ENCODE results near the gene INSYN2B.
"Not testable (repeated sequence)": the region's sequence is repeated elsewhere in the genome, so short reads cannot be mapped to it uniquely, and the experiment has no call there.

The INSYN2B gene

DNA sequence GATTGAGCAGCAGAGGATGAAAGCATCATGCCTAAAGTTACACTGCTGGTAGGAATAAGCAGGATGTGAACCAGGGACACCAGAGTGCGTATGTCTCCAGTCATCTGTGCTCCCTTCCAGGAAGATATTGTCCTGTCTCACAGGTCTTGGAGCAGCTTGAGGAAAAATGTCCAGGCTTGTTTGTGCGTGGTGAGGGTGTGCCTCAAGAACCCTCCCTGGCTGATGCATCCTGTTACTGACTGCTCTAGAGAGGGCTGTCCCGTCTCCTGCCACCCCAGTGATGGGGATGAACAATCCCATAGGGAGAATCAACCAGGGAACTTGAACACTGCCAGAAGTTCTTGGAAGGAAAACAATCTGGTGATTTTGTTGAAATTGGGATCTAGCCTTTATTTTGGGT is 132.0 kb downstream of the INSYN2B start:
- DNase-seq (ENCODE audit: low read depth) = no peak

DNA sequence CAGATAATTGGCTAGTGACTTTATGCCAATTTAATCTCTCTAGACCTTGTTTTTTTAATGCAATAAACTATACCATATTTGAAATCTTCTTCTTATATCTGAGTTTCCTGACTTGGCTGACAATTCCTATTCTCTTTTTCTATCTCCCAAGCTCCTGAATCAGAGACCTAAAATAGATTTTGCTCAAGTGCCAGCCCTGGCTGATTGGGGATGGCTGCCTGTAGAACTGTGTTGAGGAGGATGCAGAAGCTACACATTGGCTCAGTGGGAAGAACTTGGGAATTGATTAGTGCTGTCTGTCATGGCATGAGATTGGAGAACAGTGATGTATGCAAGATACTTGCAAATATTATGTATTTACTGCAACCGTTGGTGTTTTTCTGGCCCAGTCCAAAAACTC is 132.8 kb downstream of the INSYN2B start:
- no peak for DNase-seq (ENCODE audit: low read depth)

DNA sequence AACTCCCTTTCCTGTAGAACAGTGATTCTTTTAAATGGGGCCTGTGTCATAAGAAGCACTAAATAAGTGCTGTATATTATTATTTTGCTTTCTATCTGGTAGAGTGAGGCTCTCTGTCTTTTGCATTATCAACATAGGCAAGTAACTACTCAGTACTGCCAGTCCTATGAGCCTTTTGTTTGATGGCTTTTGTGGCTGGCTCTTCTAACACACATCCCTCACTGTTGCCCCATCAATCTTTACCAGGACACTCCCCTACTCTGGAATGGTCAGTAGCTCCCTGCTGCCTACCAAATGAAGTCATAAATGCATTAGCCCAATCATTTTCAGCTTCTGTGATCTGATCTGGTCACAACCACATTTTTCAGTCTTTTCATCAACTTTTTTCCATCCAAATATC is 137.6 kb downstream of the INSYN2B start:
- DNase-seq (ENCODE audit: low read depth) = no peak

DNA sequence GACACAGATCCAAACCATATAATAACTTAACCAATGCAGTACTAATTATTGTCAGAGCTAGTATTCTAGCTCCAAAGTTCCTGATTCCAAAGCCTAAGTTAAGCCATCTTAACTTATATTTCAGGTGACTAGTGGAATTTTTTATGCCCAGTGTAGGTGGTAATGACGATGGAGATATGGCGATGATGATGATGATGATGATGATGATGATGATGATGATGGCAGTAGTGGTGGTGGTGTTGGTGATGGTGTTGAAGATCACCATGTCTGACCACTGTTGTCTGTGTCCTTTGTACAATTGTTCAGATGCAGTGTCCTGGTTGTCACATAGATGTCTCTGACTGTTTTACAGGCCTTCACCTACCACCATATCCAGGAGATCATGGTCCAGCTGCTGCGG is 139.9 kb downstream of the INSYN2B start:
- DNase-seq (ENCODE audit: low read depth) = no peak

DNA sequence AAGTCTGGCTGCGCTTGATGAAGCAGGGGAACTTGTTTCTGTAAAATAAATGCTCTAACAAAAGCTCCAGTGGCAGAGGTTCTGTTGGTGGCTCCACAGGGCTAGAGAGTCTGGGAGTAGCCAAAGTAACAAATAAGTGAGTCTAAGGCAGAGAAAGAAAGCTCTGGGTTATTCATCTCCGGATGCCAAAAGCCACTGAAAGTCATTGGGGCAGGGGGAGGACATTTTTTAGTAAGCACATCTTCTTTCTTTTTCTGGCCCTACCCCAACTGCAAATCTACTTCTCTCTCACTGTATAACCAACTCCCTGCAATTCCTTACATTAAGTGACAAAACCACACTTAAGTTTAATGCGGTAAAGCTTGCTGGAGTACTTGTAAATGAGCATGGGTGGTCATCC is 141.6 kb downstream of the INSYN2B start:
- no peak for DNase-seq (ENCODE audit: low read depth)

DNA sequence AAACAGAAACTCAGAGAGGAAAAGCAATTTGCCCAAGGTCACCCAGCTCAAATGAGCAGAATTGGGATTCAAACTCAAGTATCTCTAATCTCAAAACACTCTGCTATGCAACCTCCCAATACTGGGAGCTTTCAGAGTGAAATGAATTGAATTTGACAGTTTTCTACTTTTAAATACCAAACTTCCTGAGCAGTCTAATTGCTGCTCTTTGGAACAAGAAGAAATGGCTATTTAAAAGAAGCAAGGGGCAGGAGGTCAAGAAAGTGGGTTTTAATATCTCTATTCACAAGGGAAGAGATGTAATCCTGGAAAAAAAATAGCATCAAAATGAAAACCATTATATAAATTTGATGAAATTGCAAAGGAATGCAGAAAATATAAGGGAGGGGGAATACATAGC is 142.6 kb downstream of the INSYN2B start:
- no peak for DNase-seq (ENCODE audit: low read depth)

DNA sequence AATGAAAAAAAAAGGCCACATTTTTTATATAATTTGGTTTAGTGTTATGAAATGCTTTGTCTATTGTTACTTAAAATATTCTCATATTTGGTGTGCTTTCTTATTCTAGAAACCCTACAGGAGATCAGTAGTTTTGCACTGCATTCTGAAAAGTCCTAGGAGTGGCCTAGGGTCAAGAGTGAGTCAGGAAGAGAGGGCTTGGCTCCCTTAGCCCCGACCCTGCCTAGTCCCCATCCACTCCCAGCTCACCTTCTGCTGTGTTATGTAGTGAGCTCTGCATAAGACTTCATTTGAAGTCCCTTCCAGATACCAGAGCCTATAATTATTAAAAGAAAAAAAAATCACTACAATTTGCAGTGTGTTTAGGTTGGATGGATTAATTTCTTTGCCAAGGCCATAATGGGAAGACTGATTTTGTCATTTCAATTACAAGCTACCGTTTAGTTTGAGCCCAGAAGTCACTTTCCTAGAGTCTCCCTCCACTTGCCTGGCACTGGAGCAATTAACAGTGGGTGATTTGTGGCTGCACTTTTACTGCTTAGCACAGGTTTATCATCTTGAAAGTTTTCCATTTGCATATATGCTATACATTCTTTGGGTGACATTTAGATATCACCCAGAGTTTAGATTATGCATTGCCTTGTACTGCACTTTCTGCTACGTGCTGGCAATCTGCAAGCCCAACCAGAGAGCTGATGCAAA is 143.3 kb downstream of the INSYN2B start:
- no peak for DNase-seq (ENCODE audit: low read depth)

DNA sequence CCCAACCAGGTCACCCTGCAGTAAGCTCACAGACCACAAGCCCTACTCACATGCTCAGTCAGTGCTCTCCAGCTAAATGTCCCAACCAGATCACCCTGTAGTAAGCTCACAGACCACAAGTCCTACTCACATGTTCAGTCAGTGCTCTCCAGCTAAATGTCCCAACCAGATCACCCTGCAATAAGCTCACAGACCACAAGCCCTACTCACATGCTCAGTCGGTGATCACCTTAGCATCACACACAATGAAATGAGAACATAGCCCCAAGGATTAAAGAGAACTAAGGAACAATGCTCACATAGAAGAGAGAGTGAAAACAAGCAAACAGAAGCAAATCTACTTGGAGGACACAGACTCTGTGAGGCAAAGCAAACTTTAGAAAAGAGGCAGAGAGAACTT is 145.8 kb downstream of the INSYN2B start:
- DNase-seq (ENCODE audit: low read depth) = not testable (repeated sequence)

DNA sequence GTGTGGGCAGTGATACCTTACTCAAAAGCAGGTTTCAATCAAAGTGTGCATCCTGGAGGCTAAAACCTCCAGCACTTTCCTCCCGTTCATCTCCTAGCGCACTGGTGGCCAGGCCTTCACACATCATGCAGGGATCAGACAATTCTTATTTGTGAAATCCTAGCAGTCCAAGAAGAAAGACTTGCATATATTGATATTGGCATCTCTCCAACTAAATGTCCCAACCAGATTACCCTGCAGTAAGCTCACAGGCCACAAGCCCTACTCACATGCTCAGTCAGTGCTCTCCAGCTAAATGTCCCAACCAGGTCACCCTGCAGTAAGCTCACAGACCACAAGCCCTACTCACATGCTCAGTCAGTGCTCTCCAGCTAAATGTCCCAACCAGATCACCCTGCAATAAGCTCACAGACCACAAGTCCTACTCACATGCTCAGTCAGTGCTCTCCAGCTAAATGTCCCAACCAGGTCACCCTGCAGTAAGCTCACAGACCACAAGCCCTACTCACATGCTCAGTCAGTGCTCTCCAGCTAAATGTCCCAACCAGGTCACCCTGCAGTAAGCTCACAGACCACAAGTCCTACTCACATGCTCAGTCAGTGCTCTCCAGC is 146.5 kb downstream of the INSYN2B start:
- DNase-seq (ENCODE audit: low read depth) = not testable (repeated sequence)

DNA sequence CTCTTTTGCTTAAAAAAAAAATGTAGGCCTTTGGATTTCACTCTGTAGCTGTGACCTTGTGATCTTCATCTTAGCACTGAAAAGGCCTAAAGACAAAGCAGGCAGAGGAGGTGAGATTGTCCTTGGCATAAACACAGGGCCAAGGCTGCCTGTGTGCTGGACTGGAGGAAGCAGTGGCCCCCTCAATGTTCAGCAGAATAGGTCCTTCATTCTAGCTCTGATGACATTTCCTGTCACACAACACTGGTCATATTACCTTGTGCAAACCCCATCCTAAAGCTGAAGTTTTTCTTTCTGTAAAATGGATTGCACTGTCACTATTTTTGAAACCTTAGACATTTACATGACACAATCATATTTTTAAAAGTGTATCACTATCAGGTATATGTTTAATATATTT is 147.4 kb downstream of the INSYN2B start:
- DNase-seq (ENCODE audit: low read depth) = no peak

DNA sequence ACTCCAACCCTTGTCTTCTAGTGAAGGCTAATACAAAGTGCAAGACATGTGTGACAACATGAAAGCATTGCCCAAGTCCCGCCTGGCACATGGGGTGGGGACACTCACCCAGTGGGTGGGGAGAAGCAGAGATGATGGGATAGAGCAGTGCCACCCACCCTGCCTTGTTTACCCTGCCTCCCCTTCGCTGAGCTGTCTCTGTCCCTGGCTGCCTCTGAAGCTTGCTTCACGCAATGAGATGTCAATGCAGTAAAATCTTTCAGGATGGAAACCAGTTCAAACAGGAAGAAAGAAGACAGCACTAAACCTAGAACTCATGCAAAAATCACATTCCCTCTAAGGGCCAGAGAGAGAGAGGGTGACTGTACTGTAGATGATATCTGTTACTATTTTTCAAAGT is 148.0 kb downstream of the INSYN2B start:
- DNase-seq (ENCODE audit: low read depth) = no peak

DNA sequence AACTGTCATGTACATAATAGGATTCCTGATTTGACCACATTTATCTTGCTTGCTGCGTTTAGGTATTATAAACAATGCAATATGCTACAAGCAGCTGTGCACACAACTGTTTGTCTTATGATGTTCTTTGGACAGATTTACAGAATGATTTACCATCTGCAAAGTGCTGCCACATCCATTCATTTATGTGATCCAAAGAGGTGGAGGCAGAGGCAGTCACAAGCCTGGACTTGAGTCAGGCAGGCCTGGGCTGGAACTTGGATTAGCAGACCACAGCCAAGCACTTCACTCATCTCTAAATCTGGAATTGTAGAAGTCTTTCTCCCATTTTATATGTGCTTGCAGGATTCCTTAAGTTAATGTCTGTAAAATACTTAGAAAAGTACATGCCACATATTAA is 149.0 kb downstream of the INSYN2B start:
- no peak for DNase-seq (ENCODE audit: low read depth)

DNA sequence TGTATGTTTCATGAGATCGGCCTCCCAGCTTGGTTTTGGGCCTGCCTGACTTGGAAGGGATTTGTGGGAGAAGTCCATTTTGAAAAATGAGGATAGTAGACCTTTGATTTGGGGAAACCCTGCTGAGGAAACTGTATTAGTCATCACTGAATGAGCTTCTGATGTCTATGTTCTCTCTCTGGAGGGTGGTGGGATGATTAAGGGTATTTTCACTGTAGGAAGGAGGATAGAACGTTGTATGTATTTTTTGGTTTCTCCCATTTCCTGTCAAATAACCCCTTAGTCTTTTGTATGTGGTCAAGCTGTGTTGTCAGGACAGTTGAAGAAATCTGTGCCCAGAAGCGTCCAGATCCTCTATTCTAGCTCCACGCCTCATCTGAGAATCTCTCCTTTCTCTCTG is 151.9 kb downstream of the INSYN2B start:
- no peak for DNase-seq (ENCODE audit: low read depth)

DNA sequence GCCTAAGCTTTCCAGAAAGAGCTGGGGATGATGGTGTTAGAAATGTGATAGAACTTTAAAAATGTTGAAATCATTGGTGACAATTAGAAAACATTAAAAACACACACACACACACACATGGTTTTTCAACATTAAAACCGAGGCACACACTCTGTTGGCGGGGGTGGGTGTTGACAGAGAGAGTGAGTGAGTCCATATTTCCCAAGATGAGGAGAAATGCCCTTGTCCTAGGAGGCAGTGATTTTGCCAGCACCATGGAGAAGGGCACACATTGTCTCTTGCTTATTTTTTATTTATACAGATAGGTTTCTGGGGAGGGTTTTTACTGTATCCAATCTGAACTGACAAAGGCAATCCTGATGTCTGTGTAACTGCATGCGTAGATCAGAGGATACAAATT is 152.5 kb downstream of the INSYN2B start:
- DNase-seq (ENCODE audit: low read depth) = no peak

DNA sequence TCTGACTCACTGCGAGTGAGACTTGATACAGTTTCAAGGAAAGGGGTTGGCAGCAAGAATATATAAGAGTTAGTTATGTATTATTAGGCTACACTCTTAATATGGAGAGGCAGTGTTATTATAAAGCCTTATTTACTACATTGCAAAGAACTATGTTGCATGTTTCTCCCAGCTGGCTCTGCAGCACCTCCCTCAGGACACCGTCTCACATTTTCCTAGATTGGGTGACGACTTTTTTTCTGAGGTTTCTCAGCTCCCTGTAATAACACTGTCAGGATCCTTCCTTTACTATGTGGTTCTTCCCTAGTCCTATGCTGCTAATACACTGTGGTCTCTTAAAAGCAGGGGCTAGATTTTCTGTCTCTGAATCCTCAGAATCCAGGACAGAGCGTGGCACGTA is 153.7 kb downstream of the INSYN2B start:
- no peak for DNase-seq (ENCODE audit: low read depth)

DNA sequence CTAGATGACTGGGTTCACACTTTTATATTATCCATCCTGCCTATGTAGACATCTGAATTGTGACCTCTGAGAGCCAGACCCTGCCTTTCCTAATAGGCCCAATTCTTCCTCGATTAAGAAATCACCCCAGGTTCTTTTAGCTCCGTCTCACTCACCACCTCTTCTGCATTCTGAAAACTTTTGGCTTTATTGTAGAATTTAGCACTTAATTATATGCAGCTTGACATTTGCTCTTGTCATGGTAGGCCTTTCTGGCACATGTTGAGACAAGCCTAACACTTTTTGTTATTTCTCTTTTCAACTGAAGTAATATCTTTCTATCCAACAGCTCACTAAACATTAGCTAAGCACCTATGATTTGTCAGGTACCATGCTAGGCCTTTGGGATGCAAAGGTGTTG is 163.3 kb downstream of the INSYN2B start:
- no peak for DNase-seq (ENCODE audit: low read depth)

DNA sequence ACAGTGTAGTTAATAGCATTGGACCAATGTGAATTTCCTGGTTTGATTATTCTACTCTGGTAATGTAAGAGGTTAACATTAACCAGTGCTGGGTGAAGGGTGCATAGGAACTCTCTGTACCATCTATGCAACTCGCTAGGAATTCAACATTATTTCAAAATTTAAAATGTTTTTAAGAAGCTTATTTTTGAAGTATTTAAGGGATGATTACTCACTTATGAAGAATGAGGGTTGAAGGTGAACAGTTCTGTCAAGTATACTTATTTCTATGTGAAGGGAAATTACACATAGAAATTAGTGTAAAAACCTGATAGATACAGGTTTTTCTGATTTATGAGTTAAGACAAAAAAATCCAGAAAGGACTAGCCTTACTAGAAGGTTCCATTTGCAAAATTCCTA is 165.8 kb downstream of the INSYN2B start:
- DNase-seq (ENCODE audit: low read depth) = no peak

Measured in stimulated activated CD8-positive, alpha-beta memory T cell treated with anti-CD3 and anti-CD28 coated beads, Interleukin-15, amount 100 ng/mL, for 1 hour (primary cell).